HG03354 (cell line): ENCODE results near the gene SNAP25.

ENCODE experiments used
- ATAC-seq: cut with Tn5 transposase; IDR thresholded peaks from one replicate; pipeline ENCODE4 v1.9.1; 2021; ENCODE audit warnings: mild to moderate bottlenecking; ENCODE audit not compliant: unreplicated experiment, poor library complexity, severe bottlenecking

The SNAP25 gene

GRCh38 chr20:10323729-10324128 is 105.1 kb downstream of the SNAP25 start:
- no peak for ATAC-seq

GRCh38 chr20:10324198-10324847 is 105.7 kb downstream of the SNAP25 start:
- ATAC-seq, result no peak

GRCh38 chr20:10328897-10329255 is 110.2 kb downstream of the SNAP25 start:
- no peak for ATAC-seq

GRCh38 chr20:10329387-10330005 is 110.9 kb downstream of the SNAP25 start:
- ATAC-seq, result no peak

- ATAC-seq, result no peak
Observed at GRCh38 chr20:10330071-10330470, 111.4 kb downstream of the SNAP25 start.

GRCh38 chr20:10332656-10333415 is 114.2 kb downstream of the SNAP25 start:
- ATAC-seq, result no peak

GRCh38 chr20:10336959-10337729 is 118.5 kb downstream of the SNAP25 start:
- ATAC-seq, result no peak

GRCh38 chr20:10338426-10339180 is 120.0 kb downstream of the SNAP25 start:
- ATAC-seq, result no peak

GRCh38 chr20:10339609-10340008 is 121.0 kb downstream of the SNAP25 start:
- no peak for ATAC-seq

GRCh38 chr20:10342152-10342551 is 123.5 kb downstream of the SNAP25 start:
- ATAC-seq, result no peak

- no peak for ATAC-seq
Observed at GRCh38 chr20:10344953-10345352, 126.3 kb downstream of the SNAP25 start.

- ATAC-seq, result no peak
Observed at GRCh38 chr20:10347086-10347880, 128.7 kb downstream of the SNAP25 start.

- ATAC-seq, result no peak
Observed at GRCh38 chr20:10349118-10349517, 130.5 kb downstream of the SNAP25 start.

GRCh38 chr20:10350188-10350842 is 131.7 kb downstream of the SNAP25 start:
- no peak for ATAC-seq

- no peak for ATAC-seq
Observed at GRCh38 chr20:10352934-10353824, 134.5 kb downstream of the SNAP25 start.

- no peak for ATAC-seq
Observed at GRCh38 chr20:10356628-10357027, 138.0 kb downstream of the SNAP25 start.
